Ovary (tissue), 3 donors: ENCODE measurements around the gene PCDHA10.

Experiments
- EP300 ChIP-seq: sonication (generic); formaldehyde crosslinking; IDR thresholded peaks from one replicate; pipeline ENCODE4 v1.6.1; 2017; ENCODE audit warnings: antibody characterized with exemption
- POLR2A ChIP-seq: fragments of 450-650 bp; IDR thresholded peaks from one replicate; pipeline ENCODE4 v1.6.1; 2017; ENCODE audit warnings: antibody characterized with exemption, mild to moderate bottlenecking, moderate library complexity
- TF ChIP-seq, protein P1 (sequence below), 3 donors: fragments of 450-650 bp in 2 of 3; fragments of 200-600 bp in 1 of 3; IDR thresholded peaks; one replicate each; pipeline versions ENCODE4 v1.5.1 to v1.8.0; 2016 to 2022; ENCODE audit warnings: antibody characterized with exemption in 3 of 3, mild to moderate bottlenecking in 1 of 3
- donor health status: DM: no; HTN: no; CAD: no.

- TF ChIP-seq, protein P1, sequence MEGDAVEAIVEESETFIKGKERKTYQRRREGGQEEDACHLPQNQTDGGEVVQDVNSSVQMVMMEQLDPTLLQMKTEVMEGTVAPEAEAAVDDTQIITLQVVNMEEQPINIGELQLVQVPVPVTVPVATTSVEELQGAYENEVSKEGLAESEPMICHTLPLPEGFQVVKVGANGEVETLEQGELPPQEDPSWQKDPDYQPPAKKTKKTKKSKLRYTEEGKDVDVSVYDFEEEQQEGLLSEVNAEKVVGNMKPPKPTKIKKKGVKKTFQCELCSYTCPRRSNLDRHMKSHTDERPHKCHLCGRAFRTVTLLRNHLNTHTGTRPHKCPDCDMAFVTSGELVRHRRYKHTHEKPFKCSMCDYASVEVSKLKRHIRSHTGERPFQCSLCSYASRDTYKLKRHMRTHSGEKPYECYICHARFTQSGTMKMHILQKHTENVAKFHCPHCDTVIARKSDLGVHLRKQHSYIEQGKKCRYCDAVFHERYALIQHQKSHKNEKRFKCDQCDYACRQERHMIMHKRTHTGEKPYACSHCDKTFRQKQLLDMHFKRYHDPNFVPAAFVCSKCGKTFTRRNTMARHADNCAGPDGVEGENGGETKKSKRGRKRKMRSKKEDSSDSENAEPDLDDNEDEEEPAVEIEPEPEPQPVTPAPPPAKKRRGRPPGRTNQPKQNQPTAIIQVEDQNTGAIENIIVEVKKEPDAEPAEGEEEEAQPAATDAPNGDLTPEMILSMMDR (IDR thresholded peaks at IDR 0.05): no peak
- TF ChIP-seq POLR2A (no peak), EP300 (no peak)
These were observed 28.4 kb downstream of the PCDHA10 start for GRCh38 chr5:140883927-140884697.
